Activated T-cell treated with anti-CD3 and anti-CD28 coated beads, Interleukin-2, amount 50 U/mL, for 72 hours (primary cell): ENCODE measurements around the gene DNAJC15. TPM values are rescaled to one million over a fixed set of nuclear protein-coding genes. Genes with fewer than 3 reads are reported as not detected.
A peak's percentile ranks its signal among the peaks of the same experiment; 100 is the strongest.

ENCODE experiments used
- ATAC-seq, 2 donors: fragments of 150-1000 bp; cut with Tn5 transposase; replicated peaks in 1 of 2; 2 replicates each; pipeline ENCODE4 v1.10.0; 2021; ENCODE audit warnings: moderate library complexity in 2 of 2, mild to moderate bottlenecking in 1 of 2
- DNase-seq, 2 donors: peaks; one replicate each; pipeline ENCODE4 v3.0.0; 2021 to 2022; ENCODE audit warnings: mixed read lengths in 1 of 2
- H3K27ac Mint-ChIP-seq: one replicate; pipeline ENCODE4 v1.8.0; 2022; ENCODE audit warnings: mild to moderate bottlenecking, moderate library complexity, mixed read lengths
- H3K27me3 Mint-ChIP-seq: one replicate; pipeline ENCODE4 v1.8.0; 2022; ENCODE audit warnings: low read depth, mixed read lengths
- H3K36me3 Mint-ChIP-seq, 2 donors: one replicate each; pipeline ENCODE4 v1.8.0; 2022; ENCODE audit warnings: mixed read lengths in 2 of 2, mild to moderate bottlenecking in 1 of 2; ENCODE audit not compliant: insufficient read depth in 2 of 2
- H3K4me1 Mint-ChIP-seq: one replicate; pipeline ENCODE4 v1.8.0; 2022; ENCODE audit warnings: low read depth, mixed read lengths
- H3K4me3 Mint-ChIP-seq, 2 donors: one replicate each; pipeline ENCODE4 v1.8.0; 2022; ENCODE audit warnings: mild to moderate bottlenecking in 2 of 2, mixed read lengths in 2 of 2, moderate library complexity in 2 of 2
- H3K9me3 Mint-ChIP-seq, 2 donors: one replicate each; pipeline ENCODE4 v1.8.0; 2022; ENCODE audit warnings: mixed read lengths in 2 of 2
- total RNA-seq, 2 donors: library from RNA; stranded (reverse); gene quantifications; one replicate each; pipeline ENCODE4 v1.2.3, GENCODE V29; 2022

Gene DNAJC15
- total RNA-seq, 2 donors from 2014 or later, result 20.2 to 23.5 TPM

- Mint-ChIP-seq H3K4me1 (no peaks in the 10 kb centered on the region), H3K36me3 (no peaks in the 10 kb centered on the region), H3K27me3 (no peaks in the 10 kb centered on the region), H3K9me3 (no peaks in the 10 kb centered on the region), H3K4me3 (no peak overlapping the region), H3K27ac (no peak overlapping the region)
- ATAC-seq, result no peak
- DNase-seq, result no peak
These were observed 88.4 kb downstream of the DNAJC15 start for GRCh38 chr13:43111559-43112400.

GRCh38 chr13:43113603-43114002 lies 90.2 kb downstream of the DNAJC15 start:
- Mint-ChIP-seq H3K36me3 (no peaks in the 10 kb centered on the region), H3K27ac (no peak overlapping the region), H3K4me3 (no peak overlapping the region), H3K27me3 (no peaks in the 10 kb centered on the region), H3K9me3 (no peaks in the 10 kb centered on the region), H3K4me1 (no peaks in the 10 kb centered on the region)
- no peak for DNase-seq
- ATAC-seq, result no peak

- H3K4me3 Mint-ChIP-seq, result no peak overlapping the region
- H3K27me3 Mint-ChIP-seq, result peaks cover 1% of the 10 kb centered on the region
- H3K4me1 Mint-ChIP-seq, result no peaks in the 10 kb centered on the region
- ATAC-seq (no peak), DNase-seq (no peak)
- no peaks in the 10 kb centered on the region for H3K9me3 Mint-ChIP-seq
- no peaks in the 10 kb centered on the region for H3K36me3 Mint-ChIP-seq
- no peak overlapping the region for H3K27ac Mint-ChIP-seq
These were observed 91.1 kb downstream of the DNAJC15 start for GRCh38 chr13:43114504-43114903.

- no peak for ATAC-seq
- H3K36me3 Mint-ChIP-seq, result no peaks in the 10 kb centered on the region
- H3K4me1 Mint-ChIP-seq, result no peaks in the 10 kb centered on the region
- peaks cover 6% of the 10 kb centered on the region for H3K27me3 Mint-ChIP-seq
- no peak overlapping the region for H3K4me3 Mint-ChIP-seq
- H3K27ac Mint-ChIP-seq, result no peak overlapping the region
- no peaks in the 10 kb centered on the region for H3K9me3 Mint-ChIP-seq
- no peak for DNase-seq
These were observed 91.8 kb downstream of the DNAJC15 start for GRCh38 chr13:43115141-43115540.

GRCh38 chr13:43116242-43116641 lies 92.9 kb downstream of the DNAJC15 start:
- Mint-ChIP-seq H3K36me3 (no peaks in the 10 kb centered on the region), H3K4me3 (no peak overlapping the region), H3K4me1 (no peaks in the 10 kb centered on the region), H3K9me3 (no peaks in the 10 kb centered on the region), H3K27me3 (peaks cover 6% of the 10 kb centered on the region), H3K27ac (no peak overlapping the region)
- no peak for DNase-seq
- no peak for ATAC-seq

- H3K27me3 Mint-ChIP-seq, result peaks cover 6% of the 10 kb centered on the region
- H3K9me3 Mint-ChIP-seq, result no peaks in the 10 kb centered on the region
- no peaks in the 10 kb centered on the region for H3K36me3 Mint-ChIP-seq
- DNase-seq (no peak), ATAC-seq (no peak)
- H3K4me1 Mint-ChIP-seq, result no peaks in the 10 kb centered on the region
- no peak overlapping the region for H3K4me3 Mint-ChIP-seq
- H3K27ac Mint-ChIP-seq, result no peak overlapping the region
These were observed 95.1 kb downstream of the DNAJC15 start for GRCh38 chr13:43118521-43118920.

- Mint-ChIP-seq H3K27ac (no peak overlapping the region), H3K27me3 (peaks cover 6% of the 10 kb centered on the region), H3K9me3 (no peaks in the 10 kb centered on the region), H3K4me1 (no peaks in the 10 kb centered on the region), H3K4me3 (no peak overlapping the region), H3K36me3 (no peaks in the 10 kb centered on the region)
- ATAC-seq (no peak), DNase-seq (no peak)
These were observed 95.8 kb downstream of the DNAJC15 start for GRCh38 chr13:43119206-43119605.

- no peak overlapping the region for H3K4me3 Mint-ChIP-seq
- no peaks in the 10 kb centered on the region for H3K36me3 Mint-ChIP-seq
- H3K9me3 Mint-ChIP-seq, result no peaks in the 10 kb centered on the region
- H3K4me1 Mint-ChIP-seq, result peaks cover 6% of the 10 kb centered on the region
- no peak for ATAC-seq
- no peak for DNase-seq
- H3K27ac Mint-ChIP-seq, result no peak overlapping the region
- H3K27me3 Mint-ChIP-seq, result peaks cover 6% of the 10 kb centered on the region
These were observed 99.4 kb downstream of the DNAJC15 start for GRCh38 chr13:43122791-43123190.

GRCh38 chr13:43123856-43124255 lies 100.5 kb downstream of the DNAJC15 start:
- no peak for DNase-seq
- no peaks in the 10 kb centered on the region for H3K9me3 Mint-ChIP-seq
- H3K4me1 Mint-ChIP-seq, result peaks cover 11% of the 10 kb centered on the region
- no peak overlapping the region for H3K27ac Mint-ChIP-seq
- no peak overlapping the region for H3K4me3 Mint-ChIP-seq
- peaks cover 6% of the 10 kb centered on the region for H3K27me3 Mint-ChIP-seq
- no peaks in the 10 kb centered on the region for H3K36me3 Mint-ChIP-seq
- no peak for ATAC-seq

GRCh38 chr13:43124490-43124889 lies 101.1 kb downstream of the DNAJC15 start:
- Mint-ChIP-seq H3K27me3 (peaks cover 5% of the 10 kb centered on the region), H3K4me3 (no peak overlapping the region), H3K36me3 (no peaks in the 10 kb centered on the region), H3K27ac (no peak overlapping the region), H3K9me3 (no peaks in the 10 kb centered on the region), H3K4me1 (peaks cover 11% of the 10 kb centered on the region)
- no peak for DNase-seq
- no peak for ATAC-seq

- H3K27me3 Mint-ChIP-seq, result no peaks in the 10 kb centered on the region
- no peaks in the 10 kb centered on the region for H3K9me3 Mint-ChIP-seq
- no peak overlapping the region for H3K4me3 Mint-ChIP-seq
- peaks cover 11% of the 10 kb centered on the region for H3K4me1 Mint-ChIP-seq
- no peaks in the 10 kb centered on the region for H3K36me3 Mint-ChIP-seq
- DNase-seq, result no peak
- ATAC-seq, result no peak
- no peak overlapping the region for H3K27ac Mint-ChIP-seq
These were observed 103.0 kb downstream of the DNAJC15 start for GRCh38 chr13:43126420-43126819.

- H3K4me3 Mint-ChIP-seq, result peak overlapping the region; percentile 0
- H3K4me1 Mint-ChIP-seq, result peaks cover 11% of the 10 kb centered on the region
- no peaks in the 10 kb centered on the region for H3K27me3 Mint-ChIP-seq
- H3K9me3 Mint-ChIP-seq, result no peaks in the 10 kb centered on the region
- H3K36me3 Mint-ChIP-seq, result no peaks in the 10 kb centered on the region
- H3K27ac Mint-ChIP-seq, result no peak overlapping the region
- DNase-seq (no peak), ATAC-seq (no peak)
These were observed 103.9 kb downstream of the DNAJC15 start for GRCh38 chr13:43127103-43127798.

- Mint-ChIP-seq H3K27me3 (no peaks in the 10 kb centered on the region), H3K4me1 (peaks cover 11% of the 10 kb centered on the region), H3K4me3 (peak overlapping the region in 1 of 2 donors; percentile 0), H3K36me3 (no peaks in the 10 kb centered on the region), H3K27ac (no peak overlapping the region), H3K9me3 (no peaks in the 10 kb centered on the region)
- ATAC-seq (no peak), DNase-seq (no peak)
These were observed 104.4 kb downstream of the DNAJC15 start for GRCh38 chr13:43127827-43128226.
